Osteoblast (primary cell): ENCODE measurements around the gene LPCAT1. TPM values are rescaled to one million over a fixed set of nuclear protein-coding genes. Genes with fewer than 3 reads are reported as not detected.

Source experiments
- DNase-seq: peaks from one replicate; pipeline ENCODE4 v3.0.0; 2011; ENCODE audit warnings: low spot score, mixed read lengths; ENCODE audit not compliant: insufficient read length; ENCODE audit errors: missing footprints
- H2AFZ ChIP-seq: 2 replicates; pipeline ENCODE4 v1.6.0; 2011; ENCODE audit warnings: mild to moderate bottlenecking, low read length
- H3K27ac ChIP-seq: 2 replicates; pipeline ENCODE4 v1.5.1; 2011; ENCODE audit warnings: mild to moderate bottlenecking, low read depth, low read length, moderate library complexity
- H3K27me3 ChIP-seq: 2 replicates; pipeline ENCODE4 v1.6.0; 2012; ENCODE audit warnings: mild to moderate bottlenecking, control low read depth, inconsistent platforms, low read length, moderate library complexity; ENCODE audit not compliant: insufficient read depth
- H3K36me3 ChIP-seq: 2 replicates; pipeline ENCODE4 v1.5.1; 2011; ENCODE audit warnings: mild to moderate bottlenecking, low read length, control low read depth, moderate library complexity; ENCODE audit not compliant: insufficient read depth
- H3K4me1 ChIP-seq: 2 replicates; pipeline ENCODE4 v1.5.1; 2011; ENCODE audit warnings: mild to moderate bottlenecking, low read length, control low read depth, moderate library complexity; ENCODE audit not compliant: insufficient read depth
- H3K4me2 ChIP-seq: 2 replicates; pipeline ENCODE4 v1.6.0; 2011; ENCODE audit warnings: mild to moderate bottlenecking, low read length; ENCODE audit not compliant: insufficient read depth
- H3K4me3 ChIP-seq: fragments of 200-600 bp; sonication (generic); 3 replicates; pipeline ENCODE4 v1.5.1; 2012; ENCODE audit warnings: mild to moderate bottlenecking, low read length, inconsistent platforms; ENCODE audit not compliant: insufficient read depth
- H3K79me2 ChIP-seq: 2 replicates; pipeline ENCODE4 v1.6.0; 2012; ENCODE audit warnings: mild to moderate bottlenecking, low read length, control low read depth, inconsistent platforms; ENCODE audit not compliant: insufficient read depth
- H3K9me3 ChIP-seq: 2 replicates; pipeline ENCODE4 v1.5.1; 2011; ENCODE audit warnings: low read depth, low read length, control low read depth
- H4K20me1 ChIP-seq: 2 replicates; pipeline ENCODE4 v1.6.0; 2012; ENCODE audit warnings: mild to moderate bottlenecking, low read length, control low read depth; ENCODE audit not compliant: insufficient read depth
- total RNA-seq: library from RNA; depleted of rRNA; stranded (reverse); fragments of >200 nt; gene quantifications from 2 replicates; pipeline ENCODE4 v1.2.3, GENCODE V29; 2012
- TF ChIP-seq, protein P1 (sequence below): IDR thresholded peaks from 2 replicates; pipeline ENCODE4 v1.5.1; 2011; ENCODE audit warnings: mild to moderate bottlenecking, low read depth, low read length, moderate library complexity; ENCODE audit errors: extremely low read depth

LPCAT1 gene
- total RNA-seq, 1 donor = 11.6 TPM

GRCh38 chr5:1436681-1437080, 87.1 kb downstream of the LPCAT1 start:
- Histone ChIP-seq H3K36me3 (no peaks in the 10 kb centered on the region), H3K4me3 (no peak overlapping the region), H3K4me1 (no peaks in the 10 kb centered on the region), H3K27me3 (no peaks in the 10 kb centered on the region), H3K9me3 (no peaks in the 10 kb centered on the region), H3K27ac (no peak overlapping the region), H4K20me1 (no peaks in the 10 kb centered on the region), H2AFZ (no peak overlapping the region), H3K79me2 (no peaks in the 10 kb centered on the region), H3K4me2 (no peak overlapping the region)
- peak; percentile 54 for DNase-seq
- TF ChIP-seq, protein P1, sequence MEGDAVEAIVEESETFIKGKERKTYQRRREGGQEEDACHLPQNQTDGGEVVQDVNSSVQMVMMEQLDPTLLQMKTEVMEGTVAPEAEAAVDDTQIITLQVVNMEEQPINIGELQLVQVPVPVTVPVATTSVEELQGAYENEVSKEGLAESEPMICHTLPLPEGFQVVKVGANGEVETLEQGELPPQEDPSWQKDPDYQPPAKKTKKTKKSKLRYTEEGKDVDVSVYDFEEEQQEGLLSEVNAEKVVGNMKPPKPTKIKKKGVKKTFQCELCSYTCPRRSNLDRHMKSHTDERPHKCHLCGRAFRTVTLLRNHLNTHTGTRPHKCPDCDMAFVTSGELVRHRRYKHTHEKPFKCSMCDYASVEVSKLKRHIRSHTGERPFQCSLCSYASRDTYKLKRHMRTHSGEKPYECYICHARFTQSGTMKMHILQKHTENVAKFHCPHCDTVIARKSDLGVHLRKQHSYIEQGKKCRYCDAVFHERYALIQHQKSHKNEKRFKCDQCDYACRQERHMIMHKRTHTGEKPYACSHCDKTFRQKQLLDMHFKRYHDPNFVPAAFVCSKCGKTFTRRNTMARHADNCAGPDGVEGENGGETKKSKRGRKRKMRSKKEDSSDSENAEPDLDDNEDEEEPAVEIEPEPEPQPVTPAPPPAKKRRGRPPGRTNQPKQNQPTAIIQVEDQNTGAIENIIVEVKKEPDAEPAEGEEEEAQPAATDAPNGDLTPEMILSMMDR = no peak

- Histone ChIP-seq H3K4me3 (no peak overlapping the region), H3K27me3 (no peaks in the 10 kb centered on the region), H3K4me2 (no peak overlapping the region), H4K20me1 (no peaks in the 10 kb centered on the region), H2AFZ (no peak overlapping the region), H3K79me2 (no peaks in the 10 kb centered on the region), H3K4me1 (no peaks in the 10 kb centered on the region), H3K9me3 (no peaks in the 10 kb centered on the region), H3K27ac (no peak overlapping the region), H3K36me3 (no peaks in the 10 kb centered on the region)
- TF ChIP-seq, protein P1 = no peak
- DNase-seq = no peak
Measured at GRCh38 chr5:1436036-1436435, 87.7 kb downstream of the LPCAT1 start.

- TF ChIP-seq, protein P1 = no peak
Measured at GRCh38 chr5:1435369-1435768, 88.4 kb downstream of the LPCAT1 start.

GRCh38 chr5:1432296-1432695, 91.5 kb downstream of the LPCAT1 start:
- TF ChIP-seq, protein P1 = no peak
- no peaks in the 10 kb centered on the region for H4K20me1 ChIP-seq
- no peak overlapping the region for H3K27ac ChIP-seq
- H3K36me3 ChIP-seq = no peaks in the 10 kb centered on the region
- peak; percentile 32 for DNase-seq
- H3K79me2 ChIP-seq = no peaks in the 10 kb centered on the region
- H3K9me3 ChIP-seq = peaks cover 14% of the 10 kb centered on the region
- no peaks in the 10 kb centered on the region for H3K4me1 ChIP-seq
- no peak overlapping the region for H3K4me2 ChIP-seq
- H2AFZ ChIP-seq = no peak overlapping the region
- no peaks in the 10 kb centered on the region for H3K27me3 ChIP-seq
- H3K4me3 ChIP-seq = no peak overlapping the region

More at GRCh38 chr5:1435369-1435768, 88.4 kb downstream of the LPCAT1 start:
- no peaks in the 10 kb centered on the region for H3K9me3 ChIP-seq
- no peak overlapping the region for H3K27ac ChIP-seq
- no peaks in the 10 kb centered on the region for H4K20me1 ChIP-seq
- no peak overlapping the region for H3K4me2 ChIP-seq
- no peaks in the 10 kb centered on the region for H3K4me1 ChIP-seq
- H3K79me2 ChIP-seq = no peaks in the 10 kb centered on the region
- no peak overlapping the region for H3K4me3 ChIP-seq
- no peaks in the 10 kb centered on the region for H3K36me3 ChIP-seq
- no peaks in the 10 kb centered on the region for H3K27me3 ChIP-seq
- DNase-seq = peak; percentile 49
- no peak overlapping the region for H2AFZ ChIP-seq
